ENCODE data around the gene INHA.

INHA gene

DNA sequence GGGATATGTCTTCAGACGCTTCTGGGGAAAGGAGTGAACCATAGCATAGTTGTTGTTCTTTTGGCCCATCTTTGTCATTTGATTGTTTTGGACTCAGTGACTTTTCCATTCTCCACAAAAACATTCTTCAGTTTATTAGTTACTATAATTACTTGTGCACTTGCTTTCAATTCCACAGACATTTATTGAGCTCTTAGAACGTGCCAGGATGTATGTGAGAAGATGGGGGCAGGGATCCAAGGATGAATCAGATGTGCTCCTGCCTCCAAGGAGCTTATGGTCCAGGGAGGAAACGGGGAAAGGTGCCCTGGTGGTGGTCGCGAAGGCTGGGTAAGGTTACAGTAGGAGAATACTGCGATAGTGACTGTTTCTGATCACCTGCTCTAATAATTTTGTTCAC lies 48.4 kb downstream of the INHA start:
- no peak overlapping the region for H3K4me2 ChIP-seq (ENCODE audit: low read length)
- H3K9me3 ChIP-seq (ENCODE audit: control insufficient read depth, low read length) = no peaks in the 10 kb centered on the region
- H3K36me3 ChIP-seq (ENCODE audit: control insufficient read depth, insufficient read depth, low read length) = no peaks in the 10 kb centered on the region
- TF ChIP-seq, protein P1, sequence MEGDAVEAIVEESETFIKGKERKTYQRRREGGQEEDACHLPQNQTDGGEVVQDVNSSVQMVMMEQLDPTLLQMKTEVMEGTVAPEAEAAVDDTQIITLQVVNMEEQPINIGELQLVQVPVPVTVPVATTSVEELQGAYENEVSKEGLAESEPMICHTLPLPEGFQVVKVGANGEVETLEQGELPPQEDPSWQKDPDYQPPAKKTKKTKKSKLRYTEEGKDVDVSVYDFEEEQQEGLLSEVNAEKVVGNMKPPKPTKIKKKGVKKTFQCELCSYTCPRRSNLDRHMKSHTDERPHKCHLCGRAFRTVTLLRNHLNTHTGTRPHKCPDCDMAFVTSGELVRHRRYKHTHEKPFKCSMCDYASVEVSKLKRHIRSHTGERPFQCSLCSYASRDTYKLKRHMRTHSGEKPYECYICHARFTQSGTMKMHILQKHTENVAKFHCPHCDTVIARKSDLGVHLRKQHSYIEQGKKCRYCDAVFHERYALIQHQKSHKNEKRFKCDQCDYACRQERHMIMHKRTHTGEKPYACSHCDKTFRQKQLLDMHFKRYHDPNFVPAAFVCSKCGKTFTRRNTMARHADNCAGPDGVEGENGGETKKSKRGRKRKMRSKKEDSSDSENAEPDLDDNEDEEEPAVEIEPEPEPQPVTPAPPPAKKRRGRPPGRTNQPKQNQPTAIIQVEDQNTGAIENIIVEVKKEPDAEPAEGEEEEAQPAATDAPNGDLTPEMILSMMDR (IDR thresholded peaks at IDR 0.05) = no peak
- H3K9ac ChIP-seq = no peak overlapping the region
- no peak overlapping the region for H3K4me3 ChIP-seq (ENCODE audit: low read depth, low read length)
- H3K79me2 ChIP-seq = no peaks in the 10 kb centered on the region
- no peak overlapping the region for H3K27ac ChIP-seq
- H3K27me3 ChIP-seq (ENCODE audit: control insufficient read depth, insufficient read depth, low read length) = no peaks in the 10 kb centered on the region
- H3K4me1 ChIP-seq = no peaks in the 10 kb centered on the region
- no peak overlapping the region for H2AFZ ChIP-seq

DNA sequence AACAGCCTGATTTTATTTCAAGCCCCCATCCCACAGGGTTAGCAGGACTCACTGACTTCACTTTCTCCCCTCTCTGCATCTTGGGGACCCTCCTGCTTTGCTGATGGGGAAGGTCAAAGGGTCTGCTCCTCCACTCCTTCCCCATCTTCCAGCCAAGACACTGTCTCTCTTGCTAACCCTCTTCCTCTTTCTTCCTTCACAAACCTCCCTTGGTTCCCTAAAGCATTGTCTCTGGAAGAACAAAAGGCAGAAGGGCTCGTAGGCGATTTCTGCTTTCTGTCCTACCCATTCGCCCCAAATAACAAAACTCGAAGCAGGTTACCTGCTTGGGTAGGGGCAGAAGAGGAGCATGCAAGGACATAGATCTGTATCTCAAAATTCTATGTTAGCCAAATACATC lies 49.8 kb downstream of the INHA start:
- H3K4me1 ChIP-seq = no peaks in the 10 kb centered on the region
- H2AFZ ChIP-seq = no peak overlapping the region
- H3K4me2 ChIP-seq (ENCODE audit: low read length) = no peak overlapping the region
- no peaks in the 10 kb centered on the region for H3K27me3 ChIP-seq (ENCODE audit: control insufficient read depth, insufficient read depth, low read length)
- H3K4me3 ChIP-seq (ENCODE audit: low read depth, low read length) = no peak overlapping the region
- TF ChIP-seq, protein P1 (IDR thresholded peaks at IDR 0.05) = no peak
- H3K9ac ChIP-seq = no peak overlapping the region
- H3K36me3 ChIP-seq (ENCODE audit: control insufficient read depth, insufficient read depth, low read length) = no peaks in the 10 kb centered on the region
- H3K27ac ChIP-seq = no peak overlapping the region
- H3K79me2 ChIP-seq = no peaks in the 10 kb centered on the region
- H3K9me3 ChIP-seq (ENCODE audit: control insufficient read depth, low read length) = no peaks in the 10 kb centered on the region

DNA sequence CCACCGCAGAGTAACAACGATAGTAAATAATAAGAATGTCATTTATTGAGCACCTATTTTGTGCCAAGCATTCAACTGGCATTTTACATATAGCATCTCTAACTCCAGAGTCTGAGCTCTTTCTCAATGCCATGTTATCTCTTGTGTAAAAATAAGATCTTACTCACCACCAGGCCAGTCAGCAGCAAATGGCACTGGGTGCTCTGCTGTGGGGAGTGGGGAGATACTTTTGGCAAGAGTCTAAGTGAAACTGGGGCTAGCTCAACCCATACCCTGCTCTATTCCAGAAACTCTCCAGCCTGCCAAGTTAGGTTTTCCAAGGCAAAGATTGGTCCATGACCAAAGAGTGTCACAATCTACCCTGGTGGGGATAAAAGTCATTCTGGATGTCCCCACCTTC lies 50.4 kb downstream of the INHA start:
- H3K4me1 ChIP-seq = no peaks in the 10 kb centered on the region
- no peak overlapping the region for H2AFZ ChIP-seq
- no peaks in the 10 kb centered on the region for H3K36me3 ChIP-seq (ENCODE audit: control insufficient read depth, insufficient read depth, low read length)
- H3K4me3 ChIP-seq (ENCODE audit: low read depth, low read length) = no peak overlapping the region
- H3K27ac ChIP-seq = no peak overlapping the region
- no peak overlapping the region for H3K9ac ChIP-seq
- no peaks in the 10 kb centered on the region for H3K9me3 ChIP-seq (ENCODE audit: control insufficient read depth, low read length)
- H3K79me2 ChIP-seq = no peaks in the 10 kb centered on the region
- TF ChIP-seq, protein P1 (IDR thresholded peaks at IDR 0.05) = no peak
- no peak overlapping the region for H3K4me2 ChIP-seq (ENCODE audit: low read length)
- H3K27me3 ChIP-seq (ENCODE audit: control insufficient read depth, insufficient read depth, low read length) = no peaks in the 10 kb centered on the region

DNA sequence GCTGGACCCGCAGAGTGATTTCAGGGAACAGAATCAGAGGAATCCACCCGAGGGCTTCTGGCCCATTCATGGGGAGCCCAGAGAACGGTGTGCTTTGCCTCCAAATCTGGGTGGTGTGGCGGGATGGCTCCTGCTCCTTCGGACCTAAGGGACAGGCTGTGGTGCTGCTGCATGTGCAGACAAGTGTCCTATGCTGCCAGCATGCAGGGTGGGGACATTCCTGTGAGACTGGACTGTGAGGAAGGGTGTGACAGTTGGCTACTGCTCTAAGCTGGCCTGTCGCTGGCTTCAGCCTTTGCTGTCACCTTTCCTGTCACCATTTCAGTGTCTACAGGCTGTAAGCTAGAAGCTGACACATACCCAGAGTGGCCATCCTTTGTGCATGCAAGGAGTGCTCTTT lies 52.5 kb downstream of the INHA start:
- no peaks in the 10 kb centered on the region for H3K9me3 ChIP-seq (ENCODE audit: control insufficient read depth, low read length)
- H3K4me1 ChIP-seq = no peaks in the 10 kb centered on the region
- H2AFZ ChIP-seq = no peak overlapping the region
- H3K4me3 ChIP-seq (ENCODE audit: low read depth, low read length) = no peak overlapping the region
- H3K79me2 ChIP-seq = no peaks in the 10 kb centered on the region
- no peak overlapping the region for H3K9ac ChIP-seq
- TF ChIP-seq, protein P1 (IDR thresholded peaks at IDR 0.05) = no peak
- H3K36me3 ChIP-seq (ENCODE audit: control insufficient read depth, insufficient read depth, low read length) = no peaks in the 10 kb centered on the region
- H3K4me2 ChIP-seq (ENCODE audit: low read length) = no peak overlapping the region
- H3K27ac ChIP-seq = no peak overlapping the region
- H3K27me3 ChIP-seq (ENCODE audit: control insufficient read depth, insufficient read depth, low read length) = no peaks in the 10 kb centered on the region

DNA sequence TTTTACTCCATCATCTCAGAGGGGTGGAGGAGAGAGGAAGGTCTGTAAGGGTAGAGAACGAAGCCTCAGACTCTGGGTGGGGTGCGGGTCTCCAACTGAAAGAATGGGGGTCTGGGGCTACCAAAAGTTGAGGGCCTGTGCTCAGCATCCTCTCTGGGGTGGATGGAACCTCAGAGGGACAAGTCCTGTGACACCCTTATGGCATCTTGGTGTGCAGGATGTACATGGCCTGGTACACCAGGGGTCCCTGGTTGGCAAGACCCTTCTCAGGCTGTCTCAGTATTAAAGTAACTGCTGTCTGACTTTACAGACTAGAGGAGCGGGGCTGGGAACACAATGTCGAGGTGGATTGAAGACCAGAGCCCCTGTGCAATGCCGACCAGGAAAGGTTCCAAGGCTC lies 53.1 kb downstream of the INHA start:
- Histone ChIP-seq H3K27ac (no peak overlapping the region), H2AFZ (no peak overlapping the region), H3K27me3 (ENCODE audit: control insufficient read depth, insufficient read depth, low read length) (no peaks in the 10 kb centered on the region), H3K9me3 (ENCODE audit: control insufficient read depth, low read length) (no peaks in the 10 kb centered on the region), H3K4me3 (ENCODE audit: low read depth, low read length) (no peak overlapping the region), H3K36me3 (ENCODE audit: control insufficient read depth, insufficient read depth, low read length) (no peaks in the 10 kb centered on the region), H3K4me1 (no peaks in the 10 kb centered on the region), H3K4me2 (ENCODE audit: low read length) (no peak overlapping the region), H3K79me2 (no peaks in the 10 kb centered on the region), H3K9ac (no peak overlapping the region)
- TF ChIP-seq, protein P1 (IDR thresholded peaks at IDR 0.05) = no peak

Data from parathyroid adenoma (tissue), 2 donors.